HL-60 (cell line): Measurements from ENCODE around the gene ADPRS.

Experiments used
- DNase-seq, 2 experiments: peaks; one replicate each; pipeline ENCODE4 v3.0.0-alpha.2; 2010 to 2020; ENCODE audit warnings: low read depth in 1 of 2, low spot score in 1 of 2
- H3K27ac ChIP-seq: fragments of 250-450 bp; sonication (Bioruptor Pico); replicated peaks from 2 replicates; pipeline ENCODE4 v1.5.1; 2020; ENCODE audit warnings: mild to moderate bottlenecking, moderate library complexity
- H3K27me3 ChIP-seq: fragments of 250-450 bp; sonication (Bioruptor Pico); 2 replicates; pipeline ENCODE4 v1.5.1; 2021; ENCODE audit warnings: mild to moderate bottlenecking, moderate library complexity; ENCODE audit not compliant: insufficient read depth, poor library complexity, severe bottlenecking
- H3K4me3 ChIP-seq: replicated peaks from 2 replicates; pipeline ENCODE4 v1.5.1; 2011; ENCODE audit warnings: mild to moderate bottlenecking, control low read depth, low read length; ENCODE audit not compliant: insufficient read depth
- CTCF ChIP-seq: IDR thresholded peaks from one replicate; pipeline ENCODE4 v1.5.1; 2011; ENCODE audit warnings: low read length, control low read depth, inconsistent platforms; ENCODE audit not compliant: insufficient read depth
- GABPA ChIP-seq: IDR thresholded peaks from 2 replicates; pipeline ENCODE4 v1.6.1; 2012; ENCODE audit warnings: low read depth
- POLR2AphosphoS5 ChIP-seq: IDR thresholded peaks from 2 replicates; pipeline ENCODE4 v1.6.1; 2012; ENCODE audit warnings: low read depth
- SPI1 ChIP-seq: IDR thresholded peaks from 2 replicates; pipeline ENCODE4 v1.6.1; 2012; ENCODE audit warnings: low read depth, mild to moderate bottlenecking, borderline replicate concordance
- TF ChIP-seq, protein P1 (sequence below): IDR thresholded peaks from 2 replicates; pipeline ENCODE4 v1.6.1; 2012; ENCODE audit warnings: low read depth; ENCODE audit not compliant: insufficient replicate concordance

ADPRS gene

DNA sequence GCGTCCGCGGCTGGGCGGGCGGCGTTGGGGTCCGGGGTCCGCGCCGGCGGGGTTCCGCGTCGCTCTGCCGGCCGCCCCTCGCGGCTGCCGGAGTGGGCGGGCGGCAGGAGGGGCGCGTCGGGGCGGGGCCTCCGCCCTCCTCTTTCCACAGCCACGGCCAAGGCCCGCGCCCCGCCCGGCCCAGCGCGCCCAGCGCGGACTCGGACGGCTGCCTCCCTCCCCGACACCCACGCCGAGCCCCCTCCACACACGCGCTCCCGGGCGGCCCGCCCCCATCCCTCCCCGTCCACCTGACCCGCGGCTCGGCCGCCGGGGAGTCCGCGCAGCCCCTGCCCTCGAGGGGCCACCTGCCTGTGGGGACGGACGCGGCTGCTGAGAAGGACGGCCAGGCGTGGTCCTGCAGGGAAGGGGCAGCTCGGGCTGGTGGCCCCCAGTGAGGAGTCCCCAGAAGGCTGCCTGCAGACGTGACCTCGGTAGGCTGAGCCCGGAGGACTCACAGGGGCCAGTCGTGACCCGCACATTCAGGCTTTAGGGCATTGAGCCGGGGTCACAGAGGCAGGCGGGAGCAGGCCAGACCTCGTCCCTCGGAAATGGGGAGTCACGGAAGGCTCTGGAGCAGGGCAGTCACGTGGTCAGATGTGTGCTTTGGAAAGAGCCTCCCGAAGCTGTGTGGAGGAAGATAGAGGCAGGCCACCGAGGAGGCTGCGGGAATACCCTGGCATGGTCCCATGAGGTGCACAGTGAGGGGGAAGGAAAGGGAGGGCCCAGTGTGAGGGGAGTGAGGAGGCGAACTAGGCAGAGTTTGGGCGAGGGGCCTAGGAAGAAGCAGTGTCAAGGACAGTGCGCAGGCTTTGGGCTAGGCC is 36.7 kb downstream of the ADPRS start, which contains the start of gene COL8A2:
COL8A2 (minus strand) TSS at position 94 of the 863 bp plus-strand sequence. CDS start 24,980 bp downstream, outside the sequence.
- Histone ChIP-seq H3K27ac (no peak within 1 kb of the TSS), H3K4me3 (no peak within 1 kb of the TSS), H3K27me3 (peaks cover 19% of the 10 kb centered on the region)
- no peak for DNase-seq
- TF ChIP-seq, protein P1, sequence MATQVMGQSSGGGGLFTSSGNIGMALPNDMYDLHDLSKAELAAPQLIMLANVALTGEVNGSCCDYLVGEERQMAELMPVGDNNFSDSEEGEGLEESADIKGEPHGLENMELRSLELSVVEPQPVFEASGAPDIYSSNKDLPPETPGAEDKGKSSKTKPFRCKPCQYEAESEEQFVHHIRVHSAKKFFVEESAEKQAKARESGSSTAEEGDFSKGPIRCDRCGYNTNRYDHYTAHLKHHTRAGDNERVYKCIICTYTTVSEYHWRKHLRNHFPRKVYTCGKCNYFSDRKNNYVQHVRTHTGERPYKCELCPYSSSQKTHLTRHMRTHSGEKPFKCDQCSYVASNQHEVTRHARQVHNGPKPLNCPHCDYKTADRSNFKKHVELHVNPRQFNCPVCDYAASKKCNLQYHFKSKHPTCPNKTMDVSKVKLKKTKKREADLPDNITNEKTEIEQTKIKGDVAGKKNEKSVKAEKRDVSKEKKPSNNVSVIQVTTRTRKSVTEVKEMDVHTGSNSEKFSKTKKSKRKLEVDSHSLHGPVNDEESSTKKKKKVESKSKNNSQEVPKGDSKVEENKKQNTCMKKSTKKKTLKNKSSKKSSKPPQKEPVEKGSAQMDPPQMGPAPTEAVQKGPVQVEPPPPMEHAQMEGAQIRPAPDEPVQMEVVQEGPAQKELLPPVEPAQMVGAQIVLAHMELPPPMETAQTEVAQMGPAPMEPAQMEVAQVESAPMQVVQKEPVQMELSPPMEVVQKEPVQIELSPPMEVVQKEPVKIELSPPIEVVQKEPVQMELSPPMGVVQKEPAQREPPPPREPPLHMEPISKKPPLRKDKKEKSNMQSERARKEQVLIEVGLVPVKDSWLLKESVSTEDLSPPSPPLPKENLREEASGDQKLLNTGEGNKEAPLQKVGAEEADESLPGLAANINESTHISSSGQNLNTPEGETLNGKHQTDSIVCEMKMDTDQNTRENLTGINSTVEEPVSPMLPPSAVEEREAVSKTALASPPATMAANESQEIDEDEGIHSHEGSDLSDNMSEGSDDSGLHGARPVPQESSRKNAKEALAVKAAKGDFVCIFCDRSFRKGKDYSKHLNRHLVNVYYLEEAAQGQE, result no peak
- TF ChIP-seq SPI1, result no peak
- TF ChIP-seq POLR2AphosphoS5, result no peak
- TF ChIP-seq CTCF, result no peak
- TF ChIP-seq GABPA, result no peak

GRCh38 chr1:36126005-36126716 is 37.5 kb downstream of the ADPRS start:
- DNase-seq, result no peak
- H3K27ac ChIP-seq, result no peak overlapping the region
- TF ChIP-seq SPI1 (no peak), POLR2AphosphoS5 (no peak), CTCF (no peak), GABPA (no peak)
- TF ChIP-seq, protein P1, result no peak
- H3K4me3 ChIP-seq, result no peak overlapping the region
- peaks cover 19% of the 10 kb centered on the region for H3K27me3 ChIP-seq

DNA sequence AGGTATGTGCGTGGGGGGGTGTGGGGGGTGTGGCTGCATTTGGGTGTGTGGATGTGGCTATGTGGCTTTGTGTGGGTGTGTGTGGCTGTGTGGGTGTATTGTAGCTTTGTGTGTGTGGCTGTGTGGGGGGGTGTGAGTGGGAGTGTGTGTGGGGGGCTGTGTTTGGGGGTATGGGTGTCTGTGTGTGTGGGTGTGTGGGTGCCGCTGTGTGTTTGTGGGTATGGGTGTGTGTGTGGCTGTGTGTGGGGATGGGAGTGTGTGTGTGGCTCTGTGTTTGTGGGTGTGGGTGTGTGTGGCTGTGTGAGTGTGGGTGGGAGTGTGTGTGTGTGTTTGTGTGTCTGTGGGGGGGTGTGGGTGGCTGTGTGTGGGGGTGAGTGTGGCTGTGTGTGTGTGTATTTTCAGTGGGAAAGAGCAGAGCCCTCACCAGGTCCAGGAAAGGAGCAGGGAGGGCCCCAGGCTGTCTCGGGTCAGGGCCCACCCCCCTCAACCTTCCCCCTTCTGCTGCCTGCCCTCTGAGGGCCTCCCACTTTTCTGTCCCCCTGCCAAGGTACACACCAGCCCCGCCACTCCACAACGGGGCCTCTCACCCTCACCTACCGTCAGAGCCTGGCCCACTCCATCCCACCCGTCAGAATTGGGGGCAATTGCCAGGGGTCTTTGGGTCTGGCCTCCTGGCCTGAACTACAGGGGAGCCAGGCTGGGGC is 38.3 kb downstream of the ADPRS start:
- no peak for TF ChIP-seq POLR2AphosphoS5
- TF ChIP-seq SPI1, result no peak
- TF ChIP-seq CTCF, result no peak
- no peak for TF ChIP-seq GABPA
- TF ChIP-seq, protein P1, result no peak
- Histone ChIP-seq H3K27ac (no peak overlapping the region), H3K4me3 (no peak overlapping the region), H3K27me3 (peaks cover 19% of the 10 kb centered on the region)
- no peak for DNase-seq
